Measurements from ENCODE around the gene ADAM11. TPM values are rescaled to one million over a fixed set of nuclear protein-coding genes. Genes with fewer than 3 reads are reported as not detected.
"Not testable (repeated sequence)": the region's sequence is repeated elsewhere in the genome, so short reads cannot be mapped to it uniquely, and the experiment has no call there.

Gene ADAM11
- total RNA-seq, 4 donors from 2014 or later = 0.10 to 4.2 (median 1.3) TPM

GRCh38 chr17:44807817-44808155 is 49.0 kb downstream of the ADAM11 start:
- no peak for TF ChIP-seq POLR2AphosphoS5 (IDR thresholded peaks at IDR 0.05)
- TF ChIP-seq EP300 (IDR thresholded peaks at IDR 0.05) = no peak
- TF ChIP-seq POLR2A (IDR thresholded peaks at IDR 0.05) = no peak
- no peak for TF ChIP-seq CTCF (IDR thresholded peaks at IDR 0.05)
- Histone ChIP-seq H3K27me3 (no peaks in the 10 kb centered on the region), H3K9me3 (no peaks in the 10 kb centered on the region), H3K27ac (peak overlapping the region in 2 of 4 donors; percentile 35 to 55), H3K36me3 (peaks cover 0 to 10% of the 10 kb centered on the region in 2 donors), H3K4me3 (no peak overlapping the region), H3K4me1 (peaks cover 6 to 70% (median 10%) of the 10 kb centered on the region in 3 donors)
- no peak for ATAC-seq
- 41 to 45% methylated on average over 3 of the region's 3 CpGs for WGBS, 2 donors (ENCODE audit: low coverage in 1 of 2)

GRCh38 chr17:44808156-44808555 is 49.4 kb downstream of the ADAM11 start:
- Histone ChIP-seq H3K27me3 (no peaks in the 10 kb centered on the region), H3K27ac (peak overlapping the region in 2 of 4 donors; percentile 35 to 55), H3K36me3 (peaks cover 0 to 10% of the 10 kb centered on the region in 2 donors), H3K9me3 (no peaks in the 10 kb centered on the region), H3K4me1 (peaks cover 3 to 69% (median 10%) of the 10 kb centered on the region in 3 donors), H3K4me3 (no peak overlapping the region)
- TF ChIP-seq POLR2AphosphoS5 (IDR thresholded peaks at IDR 0.05) = no peak
- TF ChIP-seq CTCF (IDR thresholded peaks at IDR 0.05) = no peak
- no peak for TF ChIP-seq POLR2A (IDR thresholded peaks at IDR 0.05)
- no peak for TF ChIP-seq EP300 (IDR thresholded peaks at IDR 0.05)
- WGBS, 2 donors (ENCODE audit: low coverage in 1 of 2) = 81 to 100% methylated on average over 1 to 4 of the region's 4 CpGs
- ATAC-seq = no peak

GRCh38 chr17:44808656-44809388 is 50.0 kb downstream of the ADAM11 start:
- not testable (repeated sequence) for H3K4me3 ChIP-seq, H3K9me3 ChIP-seq, ATAC-seq, H3K27me3 ChIP-seq, H3K36me3 ChIP-seq
- 94 to 100% methylated on average over 3 to 9 of the region's 9 CpGs for WGBS, 2 donors (ENCODE audit: low coverage in 1 of 2)
- Histone ChIP-seq H3K27ac (peak overlapping the region in 1 of 4 donors; percentile 25), H3K4me1 (peaks cover 0 to 62% (median 6%) of the 10 kb centered on the region in 3 donors)

- H3K27ac ChIP-seq = peak overlapping the region in 3 of 4 donors; percentile 34 to 67 (median 63)
Observed at GRCh38 chr17:44812263-44812662, 53.5 kb downstream of the ADAM11 start.

GRCh38 chr17:44818508-44818907 is 59.7 kb downstream of the ADAM11 start:
- not testable (repeated sequence) for H3K36me3 ChIP-seq, ATAC-seq, H3K4me3 ChIP-seq, H3K9me3 ChIP-seq, H3K27me3 ChIP-seq
- 91% methylated on average over 4 of the region's 6 CpGs for WGBS, 2 donors (ENCODE audit: low coverage in 1 of 2)
- H3K27ac ChIP-seq = peak overlapping the region in 1 of 4 donors; percentile 41
- peaks cover 0 to 31% (median 3%) of the 10 kb centered on the region in 3 donors for H3K4me1 ChIP-seq

More at GRCh38 chr17:44812263-44812662, 53.5 kb downstream of the ADAM11 start:
- 26 to 33% methylated on average over 4 of the region's 4 CpGs for WGBS, 2 donors (ENCODE audit: low coverage in 1 of 2)
- no peaks in the 10 kb centered on the region for H3K9me3 ChIP-seq
- peaks cover 0 to 36% (median 6%) of the 10 kb centered on the region in 3 donors for H3K4me1 ChIP-seq
- H3K36me3 ChIP-seq = no peaks in the 10 kb centered on the region
- no peak for TF ChIP-seq CTCF (IDR thresholded peaks at IDR 0.05)
- TF ChIP-seq EP300 (IDR thresholded peaks at IDR 0.05) = no peak
- no peak for TF ChIP-seq POLR2A (IDR thresholded peaks at IDR 0.05)
- no peak for TF ChIP-seq POLR2AphosphoS5 (IDR thresholded peaks at IDR 0.05)
- no peaks in the 10 kb centered on the region for H3K27me3 ChIP-seq
- ATAC-seq = no peak
- no peak overlapping the region for H3K4me3 ChIP-seq

GRCh38 chr17:44820631-44821212 is 61.9 kb downstream of the ADAM11 start:
- Histone ChIP-seq H3K36me3 (no peaks in the 10 kb centered on the region), H3K9me3 (no peaks in the 10 kb centered on the region), H3K27me3 (peaks cover 9% of the 10 kb centered on the region), H3K4me3 (no peak overlapping the region), H3K27ac (peak overlapping the region in 3 of 4 donors; percentile 67 to 71 (median 69)), H3K4me1 (peaks cover 0 to 38% (median 3%) of the 10 kb centered on the region in 3 donors)
- TF ChIP-seq POLR2AphosphoS5 (IDR thresholded peaks at IDR 0.05) (peak; percentile 73), POLR2A (IDR thresholded peaks at IDR 0.05) (no peak)
- ATAC-seq = peak; percentile 55
- 25% methylated on average over 7 of the region's 7 CpGs for WGBS, 2 donors (ENCODE audit: low coverage in 1 of 2)

- 89 to 93% methylated on average over 3 to 7 of the region's 9 CpGs for WGBS, 2 donors (ENCODE audit: low coverage in 1 of 2)
- H3K9me3 ChIP-seq, H3K36me3 ChIP-seq, ATAC-seq, H3K4me3 ChIP-seq: not testable (repeated sequence)
- peak overlapping the region in 1 of 4 donors; percentile 61 for H3K27ac ChIP-seq
- H3K4me1 ChIP-seq = peaks cover 0 to 73% (median 4%) of the 10 kb centered on the region in 3 donors
- H3K27me3 ChIP-seq = peaks cover 41% of the 10 kb centered on the region
Observed at GRCh38 chr17:44825236-44825635, 66.4 kb downstream of the ADAM11 start.

Data from gastroesophageal sphincter (tissue), 4 donors.